Right atrium auricular region (tissue), 2 donors: ENCODE results near the gene BAIAP2L1. TPM values are rescaled to one million over a fixed set of nuclear protein-coding genes. Genes with fewer than 3 reads are reported as not detected.

ENCODE experiments used
- DNase-seq: peaks from one replicate; pipeline ENCODE4 v3.0.0-alpha.2; 2019; ENCODE audit warnings: low spot score
- H3K27ac ChIP-seq, 2 donors: fragments of 200-600 bp; sonication (generic); 1 replicate in 1 of 2; 2 replicates in 1 of 2; pipeline ENCODE4 v1.5.1; 2016 to 2019
- H3K27me3 ChIP-seq, 2 donors: fragments of 200-600 bp; sonication (generic); one replicate each; pipeline versions ENCODE4 v1.5.1 to v1.6.0; 2017 to 2019
- H3K36me3 ChIP-seq: fragments of 200-600 bp; sonication (generic); one replicate; pipeline ENCODE4 v1.5.1; 2016
- H3K4me1 ChIP-seq, 2 donors: fragments of 200-600 bp; sonication (generic); one replicate each; pipeline versions ENCODE4 v1.5.1 to v1.6.0; 2017 to 2019
- H3K4me3 ChIP-seq, 2 donors: fragments of 200-600 bp; sonication (generic); 1 replicate in 1 of 2; 2 replicates in 1 of 2; pipeline ENCODE4 v1.5.1; 2017 to 2019; ENCODE audit warnings: mild to moderate bottlenecking in 1 of 2, moderate library complexity in 1 of 2
- H3K9me3 ChIP-seq, 2 donors: fragments of 200-600 bp; sonication (generic); one replicate each; pipeline ENCODE4 v1.5.1; 2019
- total RNA-seq, 2 donors: library from RNA; depleted of rRNA; stranded (reverse); fragments of >200 nt; gene quantifications; one replicate each; pipeline ENCODE4 v1.1.0, GENCODE V29; 2016
- TF ChIP-seq, protein P1 (sequence below), 2 donors: fragments of 200-600 bp; sonication (generic); IDR thresholded peaks; one replicate each; pipeline ENCODE4 v1.5.1; 2019; ENCODE audit warnings: antibody characterized with exemption in 2 of 2

BAIAP2L1 gene
- total RNA-seq, 2 donors from 2014 or later = 1.1 to 1.7 TPM

DNA sequence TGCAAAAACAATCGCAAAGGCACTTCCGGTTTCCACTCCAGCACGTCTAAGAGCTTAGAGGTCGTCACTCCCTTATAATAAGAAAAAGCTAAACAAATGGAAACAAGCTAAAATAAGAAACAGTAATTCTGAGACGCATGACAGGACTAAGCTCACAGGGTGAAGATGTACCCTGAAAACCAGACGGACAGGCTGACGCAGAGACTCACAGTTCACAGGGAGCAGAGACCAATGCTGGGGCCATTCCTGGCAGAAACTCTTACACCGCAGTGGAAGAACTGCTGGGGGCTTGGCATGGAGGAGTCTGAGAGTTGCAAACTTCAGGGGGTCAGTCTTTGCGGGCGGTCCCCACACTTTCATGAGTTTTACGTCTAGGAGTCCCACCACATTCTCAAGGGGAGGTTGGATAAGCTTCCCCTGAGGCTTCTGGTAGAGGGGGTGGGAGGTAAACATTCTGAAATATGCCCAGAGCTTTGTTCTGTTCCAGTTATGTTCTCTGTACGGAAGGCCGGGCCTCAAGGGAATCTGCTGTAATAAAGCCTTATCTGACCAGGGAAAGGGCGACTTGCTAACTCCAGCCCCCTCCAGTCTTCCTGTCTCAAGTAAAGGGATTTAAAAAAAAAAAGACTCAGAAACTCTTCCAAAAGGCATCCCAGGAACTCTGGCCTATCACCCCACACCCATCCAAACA is 71.6 kb downstream of the BAIAP2L1 start:
- Histone ChIP-seq H3K4me1 (peaks cover 0 to 8% of the 10 kb centered on the region in 2 donors), H3K27me3 (no peaks in the 10 kb centered on the region), H3K36me3 (no peaks in the 10 kb centered on the region), H3K27ac (peak overlapping the region; percentile 49 to 57), H3K9me3 (no peaks in the 10 kb centered on the region), H3K4me3 (no peak overlapping the region)
- no peak for DNase-seq
- TF ChIP-seq, protein P1, sequence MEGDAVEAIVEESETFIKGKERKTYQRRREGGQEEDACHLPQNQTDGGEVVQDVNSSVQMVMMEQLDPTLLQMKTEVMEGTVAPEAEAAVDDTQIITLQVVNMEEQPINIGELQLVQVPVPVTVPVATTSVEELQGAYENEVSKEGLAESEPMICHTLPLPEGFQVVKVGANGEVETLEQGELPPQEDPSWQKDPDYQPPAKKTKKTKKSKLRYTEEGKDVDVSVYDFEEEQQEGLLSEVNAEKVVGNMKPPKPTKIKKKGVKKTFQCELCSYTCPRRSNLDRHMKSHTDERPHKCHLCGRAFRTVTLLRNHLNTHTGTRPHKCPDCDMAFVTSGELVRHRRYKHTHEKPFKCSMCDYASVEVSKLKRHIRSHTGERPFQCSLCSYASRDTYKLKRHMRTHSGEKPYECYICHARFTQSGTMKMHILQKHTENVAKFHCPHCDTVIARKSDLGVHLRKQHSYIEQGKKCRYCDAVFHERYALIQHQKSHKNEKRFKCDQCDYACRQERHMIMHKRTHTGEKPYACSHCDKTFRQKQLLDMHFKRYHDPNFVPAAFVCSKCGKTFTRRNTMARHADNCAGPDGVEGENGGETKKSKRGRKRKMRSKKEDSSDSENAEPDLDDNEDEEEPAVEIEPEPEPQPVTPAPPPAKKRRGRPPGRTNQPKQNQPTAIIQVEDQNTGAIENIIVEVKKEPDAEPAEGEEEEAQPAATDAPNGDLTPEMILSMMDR (IDR thresholded peaks at IDR 0.05) = no peak

DNA sequence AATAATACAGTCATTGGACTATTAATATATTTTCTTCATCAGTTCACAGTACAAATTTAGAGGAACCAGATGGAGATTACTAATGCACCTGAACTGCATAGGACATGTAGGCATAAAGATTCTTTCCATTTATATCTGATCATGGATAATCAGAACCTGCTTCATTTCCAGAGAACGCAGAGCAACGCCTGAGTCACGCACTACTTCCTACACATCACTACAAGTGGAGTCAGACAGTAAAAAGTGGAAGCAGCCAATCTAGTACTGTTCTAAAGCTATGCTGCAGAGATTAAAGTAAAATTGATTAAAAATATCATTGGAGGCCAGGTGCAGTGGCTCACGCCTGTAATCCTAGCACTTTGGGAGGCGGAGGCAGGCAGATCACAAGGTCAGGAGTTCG is 76.1 kb downstream of the BAIAP2L1 start:
- H3K36me3 ChIP-seq = no peaks in the 10 kb centered on the region
- H3K27me3 ChIP-seq = no peaks in the 10 kb centered on the region

DNA sequence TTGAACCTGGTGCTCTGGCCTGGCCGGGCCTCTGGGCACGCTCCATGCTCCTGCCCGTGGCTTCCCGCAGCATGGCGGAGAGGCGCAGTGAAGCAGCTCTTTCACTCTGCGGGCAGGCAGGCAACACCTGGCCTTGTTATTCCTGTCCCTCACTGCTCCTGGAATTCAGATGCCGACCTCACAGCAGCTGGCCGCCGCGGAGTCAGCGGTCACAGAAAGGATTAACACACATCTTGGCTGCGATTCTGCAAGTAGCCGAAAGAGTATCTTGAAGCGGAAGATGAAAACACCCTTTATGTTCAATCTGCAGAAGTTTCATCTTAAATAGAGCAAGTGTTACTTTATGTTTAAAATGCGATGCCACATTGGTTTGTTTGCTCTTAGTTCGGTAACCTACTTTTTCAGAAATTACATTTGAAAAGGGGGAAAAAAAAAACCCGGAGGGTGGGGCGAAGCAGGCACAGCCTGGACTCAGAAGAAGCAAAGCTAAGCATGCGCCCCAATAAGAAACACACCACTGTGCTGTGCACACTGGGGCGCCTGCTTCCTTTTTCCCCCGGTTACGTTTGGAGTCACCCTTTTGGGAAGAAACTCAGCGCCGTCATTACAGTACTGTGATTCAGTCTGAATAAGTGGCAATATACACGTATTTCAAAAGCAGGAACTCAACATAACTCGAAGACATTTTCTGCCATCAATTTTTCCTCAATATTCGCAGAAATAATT is 77.1 kb downstream of the BAIAP2L1 start:
- Histone ChIP-seq H3K9me3 (no peaks in the 10 kb centered on the region), H3K4me3 (no peak overlapping the region), H3K36me3 (no peaks in the 10 kb centered on the region), H3K27ac (no peak overlapping the region), H3K27me3 (no peaks in the 10 kb centered on the region), H3K4me1 (peaks cover 0 to 2% of the 10 kb centered on the region in 2 donors)
- DNase-seq = no peak
- TF ChIP-seq, protein P1 (IDR thresholded peaks at IDR 0.05) = no peak

More for the DNA sequence above, 76.1 kb downstream of the BAIAP2L1 start:
- TF ChIP-seq, protein P1 (IDR thresholded peaks at IDR 0.05) = no peak
- H3K27ac ChIP-seq = no peak overlapping the region
- H3K4me3 ChIP-seq = no peak overlapping the region
- peaks cover 0 to 8% of the 10 kb centered on the region in 2 donors for H3K4me1 ChIP-seq
- H3K9me3 ChIP-seq = no peaks in the 10 kb centered on the region
- no peak for DNase-seq

DNA sequence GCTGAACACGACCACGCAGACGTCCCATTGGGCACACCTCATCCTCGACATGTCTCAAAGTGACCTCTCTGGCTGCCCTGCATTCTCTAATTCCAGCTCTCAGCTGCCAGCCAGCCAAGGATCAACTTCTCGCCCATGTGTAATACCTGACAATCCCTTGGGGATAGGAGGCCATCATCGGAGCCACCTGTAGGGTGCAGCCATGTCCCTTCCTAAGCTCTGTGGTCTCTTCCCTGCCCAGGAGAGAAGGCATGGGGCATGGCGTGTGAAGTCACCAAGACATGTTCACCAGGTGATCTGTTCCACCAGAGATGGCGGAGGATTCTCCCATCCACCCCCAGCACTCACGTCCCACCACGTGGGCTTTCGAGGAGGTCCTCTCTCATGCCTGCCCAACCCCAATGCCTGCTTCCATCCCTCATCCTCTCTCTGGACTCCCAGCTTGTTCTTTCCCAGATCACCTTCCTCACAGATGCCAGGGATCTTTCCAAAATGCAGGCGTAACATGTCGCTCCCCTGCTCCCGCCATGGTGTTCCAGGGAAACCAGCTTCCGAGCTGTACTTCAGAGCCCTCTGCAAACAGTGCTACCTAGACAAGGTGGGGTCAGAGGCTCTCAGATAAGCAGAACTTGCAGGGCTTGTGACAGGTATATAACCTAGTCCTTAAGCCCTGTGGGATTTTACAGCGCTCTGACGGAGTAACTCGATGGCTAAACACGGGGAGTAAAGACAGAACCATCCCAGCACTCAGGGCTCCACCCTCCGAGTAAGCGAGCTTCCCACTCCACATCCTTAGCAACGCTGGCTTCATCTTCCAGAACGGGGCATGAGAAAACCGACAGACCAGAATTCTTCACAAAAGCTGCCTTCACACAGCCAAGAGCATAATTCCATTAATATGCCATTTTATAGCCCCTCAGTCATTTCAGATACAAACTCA is 78.3 kb downstream of the BAIAP2L1 start:
- H3K4me3 ChIP-seq = no peak overlapping the region

DNA sequence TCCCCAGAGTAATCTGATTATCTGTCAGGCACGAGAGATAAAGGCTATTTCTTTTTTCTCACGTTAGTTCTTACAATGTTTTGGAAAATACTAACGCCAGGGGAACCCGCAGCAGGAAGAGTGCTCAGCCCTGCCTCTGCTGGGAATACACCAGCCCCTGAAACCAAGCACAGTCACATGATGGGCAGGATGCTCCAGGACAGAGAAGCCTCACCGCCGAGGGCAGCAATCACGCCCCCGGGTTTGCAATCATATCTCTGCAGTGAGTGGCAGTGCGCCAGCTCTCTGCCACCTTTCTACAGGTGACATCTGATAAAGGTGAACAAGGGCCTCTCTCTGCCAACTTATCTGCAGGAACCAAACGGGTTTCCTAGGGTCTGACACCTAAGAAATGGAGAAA is 79.6 kb downstream of the BAIAP2L1 start:
- Histone ChIP-seq H3K9me3 (no peaks in the 10 kb centered on the region), H3K36me3 (no peaks in the 10 kb centered on the region), H3K4me3 (no peak overlapping the region), H3K27ac (no peak overlapping the region), H3K27me3 (no peaks in the 10 kb centered on the region), H3K4me1 (no peaks in the 10 kb centered on the region)
- DNase-seq = no peak
- TF ChIP-seq, protein P1 (IDR thresholded peaks at IDR 0.05) = no peak

More for the DNA sequence above, 78.3 kb downstream of the BAIAP2L1 start:
- Histone ChIP-seq H3K27me3 (no peaks in the 10 kb centered on the region), H3K9me3 (no peaks in the 10 kb centered on the region), H3K4me1 (no peaks in the 10 kb centered on the region), H3K36me3 (no peaks in the 10 kb centered on the region), H3K27ac (no peak overlapping the region)
- no peak for DNase-seq
- TF ChIP-seq, protein P1 (IDR thresholded peaks at IDR 0.05) = no peak
